Muscle layer of colon (tissue), 2 donors: ENCODE results near the gene RAI1.

Source experiments
- H3K27ac ChIP-seq: one replicate; pipeline ENCODE4 v1.7.0; 2013; ENCODE audit warnings: low read depth, mild to moderate bottlenecking, low read length, moderate library complexity
- H3K27me3 ChIP-seq, 2 donors: one replicate each; pipeline ENCODE4 v1.7.0; 2013; ENCODE audit warnings: low read length in 2 of 2, mild to moderate bottlenecking in 2 of 2; ENCODE audit not compliant: insufficient read depth in 2 of 2, control insufficient read depth in 1 of 2
- H3K36me3 ChIP-seq: one replicate; pipeline ENCODE4 v1.7.0; 2013; ENCODE audit warnings: mild to moderate bottlenecking, low read length; ENCODE audit not compliant: insufficient read depth
- H3K4me1 ChIP-seq: one replicate; pipeline ENCODE4 v1.7.0; 2013; ENCODE audit warnings: mild to moderate bottlenecking, low read length; ENCODE audit not compliant: insufficient read depth
- H3K4me3 ChIP-seq, 2 donors: one replicate each; pipeline ENCODE4 v1.7.0; 2013; ENCODE audit warnings: low read length in 2 of 2, low read depth in 1 of 2, mild to moderate bottlenecking in 1 of 2, moderate library complexity in 1 of 2
- H3K9ac ChIP-seq: one replicate; pipeline ENCODE4 v1.7.0; 2013; ENCODE audit warnings: low read length
- H3K9me3 ChIP-seq: one replicate; pipeline ENCODE4 v1.7.0; 2013; ENCODE audit warnings: mild to moderate bottlenecking, low read length
- donor health status: abdominal sarcoma.
- donor health status: Adenocarcinoma of cecum.

The RAI1 gene

DNA sequence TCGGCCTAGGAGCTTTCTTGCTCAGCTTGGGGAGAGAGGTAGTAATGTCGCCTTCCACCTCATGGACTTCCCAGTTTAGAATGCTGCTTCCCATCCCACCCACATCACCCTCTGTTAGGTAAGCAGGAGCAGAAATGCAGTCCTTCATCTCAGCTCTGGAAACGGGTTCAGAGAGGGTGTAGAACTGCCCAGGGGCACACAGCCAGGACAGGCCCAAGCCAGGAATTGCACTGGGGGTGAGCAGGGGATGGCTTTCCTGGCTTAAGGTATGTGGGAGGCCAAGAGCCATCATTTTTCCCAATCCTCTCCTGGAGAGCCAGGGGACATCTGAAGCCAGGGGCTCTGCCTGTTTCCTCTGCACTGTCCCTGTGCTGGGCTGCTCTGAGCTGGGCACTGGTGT is 33.6 kb downstream of the RAI1 start:
- no peaks in the 10 kb centered on the region for H3K9me3 ChIP-seq
- H3K4me1 ChIP-seq: peaks cover 51% of the 10 kb centered on the region
- H3K27me3 ChIP-seq: no peaks in the 10 kb centered on the region
- peak overlapping the region; percentile 38 for H3K9ac ChIP-seq
- H3K36me3 ChIP-seq: no peaks in the 10 kb centered on the region
- H3K4me3 ChIP-seq: no peak overlapping the region
- H3K27ac ChIP-seq: peak overlapping the region; percentile 59

DNA sequence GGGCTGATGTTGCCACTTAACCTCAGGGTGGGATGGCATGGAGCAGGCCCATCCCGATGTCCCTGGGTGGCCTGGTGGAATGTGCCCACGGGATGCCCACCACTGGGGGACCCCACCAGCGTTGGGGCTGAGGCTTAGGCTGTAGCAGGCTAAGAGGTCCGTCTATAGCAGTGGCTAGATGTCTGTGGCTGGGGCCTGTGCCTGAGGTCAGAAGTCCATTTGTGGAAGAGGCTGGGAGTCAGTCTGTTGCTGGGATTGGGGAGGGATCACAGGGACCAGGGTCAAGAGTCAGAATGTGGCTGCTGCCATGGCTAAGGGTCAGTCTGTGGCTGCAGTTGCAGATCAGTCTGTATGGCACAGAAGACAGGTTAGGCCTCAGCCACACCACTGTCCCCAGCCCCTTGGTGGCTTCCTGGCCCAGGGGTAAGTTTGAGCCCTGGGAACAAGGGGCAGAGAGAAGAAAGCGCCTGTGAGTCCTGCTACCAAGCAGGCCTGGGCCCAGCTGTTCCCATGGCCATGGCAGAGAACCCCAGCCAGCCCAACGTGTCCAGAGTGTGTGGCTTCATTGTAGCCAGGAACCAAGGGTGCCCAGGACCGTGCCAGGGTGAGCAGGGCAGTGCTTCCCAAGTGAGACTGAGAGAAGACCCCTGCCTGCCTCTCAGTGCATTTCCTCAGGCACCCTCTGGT is 35.7 kb downstream of the RAI1 start:
- Histone ChIP-seq H3K27ac (no peak overlapping the region), H3K27me3 (no peaks in the 10 kb centered on the region), H3K9me3 (no peaks in the 10 kb centered on the region), H3K4me3 (no peak overlapping the region), H3K4me1 (peaks cover 38% of the 10 kb centered on the region), H3K9ac (no peak overlapping the region), H3K36me3 (no peaks in the 10 kb centered on the region)

DNA sequence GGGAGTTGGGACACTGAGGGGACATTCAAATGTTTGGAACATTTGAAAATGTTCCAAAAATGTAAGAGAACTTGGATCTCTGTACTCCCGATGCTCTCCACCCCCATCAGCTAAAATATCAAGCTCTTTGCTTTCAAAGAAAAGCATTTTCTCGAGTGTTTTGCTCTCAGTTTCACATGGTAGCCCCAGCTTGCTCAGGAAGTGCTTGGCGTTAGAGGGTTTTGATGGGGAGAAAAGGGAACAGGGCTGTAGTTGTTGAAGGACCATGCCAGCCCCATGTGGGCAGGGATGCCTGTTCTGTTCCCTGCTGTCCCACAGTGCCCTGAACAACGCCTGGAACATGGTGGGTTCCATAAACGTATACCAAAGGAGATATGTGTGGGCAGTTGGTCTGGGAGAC is 37.0 kb downstream of the RAI1 start:
- Histone ChIP-seq H3K4me3 (no peak overlapping the region), H3K9ac (no peak overlapping the region), H3K36me3 (no peaks in the 10 kb centered on the region), H3K27me3 (no peaks in the 10 kb centered on the region), H3K4me1 (peaks cover 27% of the 10 kb centered on the region), H3K27ac (no peak overlapping the region), H3K9me3 (no peaks in the 10 kb centered on the region)

DNA sequence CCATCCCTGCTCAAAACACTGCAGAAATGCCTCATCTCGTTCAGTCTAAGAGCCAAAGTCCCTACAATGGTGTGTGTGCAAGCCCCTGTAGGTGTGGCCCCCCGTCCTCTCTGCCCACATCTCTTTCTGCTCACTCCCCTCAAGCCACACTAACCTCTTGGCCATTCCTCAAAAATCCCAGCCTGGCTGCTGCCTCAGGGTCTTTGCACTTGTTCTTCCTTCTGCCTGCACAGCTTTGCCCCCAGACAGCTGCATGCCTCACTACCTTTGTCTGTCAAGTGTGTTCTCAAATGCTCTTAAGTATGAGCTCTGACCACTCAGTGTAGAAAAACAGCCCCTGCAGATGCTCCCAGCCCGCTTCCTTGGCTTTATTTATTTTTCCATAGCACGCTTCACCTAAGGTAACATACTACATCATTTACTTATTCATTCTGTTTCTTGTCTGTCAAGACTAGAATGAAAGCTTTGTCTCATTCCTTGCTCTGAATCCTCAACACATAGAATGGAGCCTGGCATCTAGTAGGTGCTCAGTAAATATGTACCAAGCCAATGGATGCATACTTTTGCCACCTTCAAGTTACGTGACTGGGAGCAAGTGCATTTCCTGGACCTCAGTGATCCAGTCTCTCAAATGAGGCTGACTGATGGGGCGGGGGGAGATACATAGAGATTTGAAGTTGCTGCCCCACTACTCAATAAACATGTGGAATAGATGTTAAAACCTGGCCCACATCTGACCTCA is 38.1 kb downstream of the RAI1 start:
- Histone ChIP-seq H3K9me3 (no peaks in the 10 kb centered on the region), H3K27me3 (no peaks in the 10 kb centered on the region), H3K9ac (no peak overlapping the region), H3K27ac (no peak overlapping the region), H3K4me3 (no peak overlapping the region), H3K36me3 (no peaks in the 10 kb centered on the region), H3K4me1 (peaks cover 18% of the 10 kb centered on the region)

DNA sequence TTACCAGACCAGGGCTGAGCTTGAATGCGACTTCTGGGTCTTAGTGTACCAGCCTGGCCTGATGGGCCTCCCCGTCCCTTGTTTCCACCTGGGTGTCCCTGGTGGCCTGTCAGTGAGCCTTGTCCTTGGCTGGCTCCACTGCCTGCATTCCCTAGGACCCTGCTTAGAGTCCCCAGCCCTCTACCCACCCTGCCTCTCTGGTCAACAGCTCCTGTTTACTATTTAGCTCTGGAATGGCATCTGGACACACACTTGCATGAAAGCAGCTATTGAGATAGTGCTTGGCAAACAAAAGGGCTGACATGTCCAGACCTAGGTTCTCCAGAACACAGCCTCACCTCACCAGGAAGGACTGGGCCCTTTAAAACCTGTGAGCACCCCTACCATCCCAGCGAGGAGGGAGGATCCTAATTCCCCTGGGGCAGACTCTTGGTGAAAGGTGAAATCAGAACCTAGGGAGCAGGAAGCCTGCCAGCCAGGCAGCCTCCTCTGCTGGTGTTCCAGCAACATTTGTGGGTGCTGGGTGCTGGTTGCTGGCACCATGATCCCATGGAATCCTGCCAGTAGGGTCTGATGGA is 38.8 kb downstream of the RAI1 start:
- H3K9ac ChIP-seq: no peak overlapping the region

DNA sequence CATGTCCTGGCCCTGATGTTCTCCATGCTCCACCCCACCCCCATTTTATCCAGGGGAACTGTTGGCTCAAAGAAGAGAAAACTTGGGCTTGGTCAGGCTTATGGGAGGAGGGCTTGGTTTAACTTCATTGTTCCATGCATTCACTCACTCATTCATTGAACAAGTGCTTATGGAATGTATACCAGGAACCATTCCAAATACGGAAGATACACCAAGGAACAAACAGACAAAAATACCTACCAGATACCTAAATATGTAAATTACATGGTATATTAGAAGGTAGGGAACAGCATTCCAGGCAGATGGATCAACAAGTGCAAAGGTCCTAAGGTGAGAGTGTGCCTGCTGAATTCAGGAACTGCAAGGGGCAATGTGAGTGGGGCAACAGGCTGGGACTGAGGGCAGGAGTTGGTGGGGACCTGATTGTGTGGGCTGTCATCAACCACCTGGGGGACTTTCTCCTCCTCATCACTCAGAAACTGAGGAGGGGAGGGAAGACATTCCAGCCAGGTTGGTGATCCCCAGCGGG is 39.9 kb downstream of the RAI1 start:
- Histone ChIP-seq H3K4me1 (peaks cover 20% of the 10 kb centered on the region), H3K36me3 (no peaks in the 10 kb centered on the region), H3K9me3 (no peaks in the 10 kb centered on the region), H3K4me3 (no peak overlapping the region), H3K27me3 (no peaks in the 10 kb centered on the region), H3K27ac (no peak overlapping the region), H3K9ac (no peak overlapping the region)

More for the DNA sequence above, 38.8 kb downstream of the RAI1 start:
- no peaks in the 10 kb centered on the region for H3K9me3 ChIP-seq
- no peaks in the 10 kb centered on the region for H3K36me3 ChIP-seq
- H3K27me3 ChIP-seq: no peaks in the 10 kb centered on the region
- H3K27ac ChIP-seq: no peak overlapping the region
- H3K4me3 ChIP-seq: no peak overlapping the region
- H3K4me1 ChIP-seq: peaks cover 11% of the 10 kb centered on the region

DNA sequence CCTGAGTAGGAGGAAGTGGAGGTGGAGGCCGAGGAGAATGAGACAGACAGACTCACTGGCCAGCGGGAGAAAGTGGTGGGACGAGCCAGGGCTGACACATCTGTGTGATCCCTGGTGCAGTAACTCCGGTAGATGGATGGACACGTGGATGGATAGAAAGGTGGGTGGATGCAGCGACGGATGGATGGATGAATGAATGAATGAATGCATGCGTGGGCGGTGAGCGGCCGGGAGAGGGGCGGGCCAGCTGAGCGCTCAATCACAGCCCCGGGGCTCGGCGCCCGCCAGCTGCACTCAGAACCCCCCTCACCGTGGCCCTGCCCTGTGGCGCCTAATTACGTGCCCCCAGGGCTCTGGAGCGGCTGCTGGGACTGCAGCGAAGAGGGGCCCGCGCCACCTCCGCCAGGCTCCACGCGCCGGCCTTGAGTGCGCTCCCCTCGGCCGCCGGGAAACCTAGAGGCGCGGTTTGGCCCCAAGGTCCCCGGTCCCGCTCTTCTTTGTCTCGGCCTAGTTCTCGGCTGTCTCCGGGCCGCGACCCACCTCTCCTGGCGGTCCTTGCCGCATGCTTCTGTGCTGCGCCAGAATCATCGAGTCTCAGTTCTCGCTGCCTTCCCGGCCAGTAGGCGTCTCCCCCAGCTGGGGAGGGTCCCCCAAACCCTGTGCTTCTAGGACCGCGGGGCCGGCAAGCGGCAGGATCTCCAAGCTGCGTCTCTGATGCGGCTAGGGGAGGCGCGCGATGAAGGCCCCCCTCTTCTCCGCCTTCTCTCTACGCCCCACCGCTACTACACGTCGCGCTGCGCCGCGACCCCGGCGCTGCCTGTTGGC is 41.0 kb downstream of the RAI1 start:
- Histone ChIP-seq H3K27ac (peak overlapping the region; percentile 83), H3K4me3 (peak overlapping the region; percentile 77 to 83), H3K4me1 (peaks cover 24% of the 10 kb centered on the region), H3K9me3 (no peaks in the 10 kb centered on the region), H3K27me3 (no peaks in the 10 kb centered on the region), H3K9ac (peak overlapping the region; percentile 58), H3K36me3 (no peaks in the 10 kb centered on the region)

DNA sequence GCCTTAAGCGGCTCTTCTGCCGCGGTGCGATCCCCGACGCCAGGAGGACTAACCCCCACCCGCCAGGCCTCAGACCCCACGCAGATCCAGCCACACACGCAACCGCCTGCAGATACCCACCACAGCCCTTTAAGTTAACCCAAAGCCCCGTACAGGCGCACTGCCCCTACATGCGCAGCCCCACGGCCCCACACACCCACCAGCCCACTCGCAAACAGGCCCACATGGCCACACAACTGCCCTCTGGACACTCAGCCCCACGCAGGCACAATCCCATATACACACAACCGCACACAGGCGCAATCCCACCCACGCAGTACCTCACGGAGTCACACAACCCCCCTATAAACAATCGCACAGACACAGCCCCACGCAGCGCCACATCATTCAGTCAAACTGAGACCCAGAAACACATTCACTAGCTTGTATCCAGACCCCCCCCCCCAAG is 41.7 kb downstream of the RAI1 start:
- Histone ChIP-seq H3K4me3 (peak overlapping the region; percentile 77 to 83), H3K27me3 (no peaks in the 10 kb centered on the region), H3K36me3 (no peaks in the 10 kb centered on the region), H3K27ac (peak overlapping the region; percentile 83), H3K4me1 (peaks cover 28% of the 10 kb centered on the region), H3K9ac (peak overlapping the region; percentile 58), H3K9me3 (no peaks in the 10 kb centered on the region)

DNA sequence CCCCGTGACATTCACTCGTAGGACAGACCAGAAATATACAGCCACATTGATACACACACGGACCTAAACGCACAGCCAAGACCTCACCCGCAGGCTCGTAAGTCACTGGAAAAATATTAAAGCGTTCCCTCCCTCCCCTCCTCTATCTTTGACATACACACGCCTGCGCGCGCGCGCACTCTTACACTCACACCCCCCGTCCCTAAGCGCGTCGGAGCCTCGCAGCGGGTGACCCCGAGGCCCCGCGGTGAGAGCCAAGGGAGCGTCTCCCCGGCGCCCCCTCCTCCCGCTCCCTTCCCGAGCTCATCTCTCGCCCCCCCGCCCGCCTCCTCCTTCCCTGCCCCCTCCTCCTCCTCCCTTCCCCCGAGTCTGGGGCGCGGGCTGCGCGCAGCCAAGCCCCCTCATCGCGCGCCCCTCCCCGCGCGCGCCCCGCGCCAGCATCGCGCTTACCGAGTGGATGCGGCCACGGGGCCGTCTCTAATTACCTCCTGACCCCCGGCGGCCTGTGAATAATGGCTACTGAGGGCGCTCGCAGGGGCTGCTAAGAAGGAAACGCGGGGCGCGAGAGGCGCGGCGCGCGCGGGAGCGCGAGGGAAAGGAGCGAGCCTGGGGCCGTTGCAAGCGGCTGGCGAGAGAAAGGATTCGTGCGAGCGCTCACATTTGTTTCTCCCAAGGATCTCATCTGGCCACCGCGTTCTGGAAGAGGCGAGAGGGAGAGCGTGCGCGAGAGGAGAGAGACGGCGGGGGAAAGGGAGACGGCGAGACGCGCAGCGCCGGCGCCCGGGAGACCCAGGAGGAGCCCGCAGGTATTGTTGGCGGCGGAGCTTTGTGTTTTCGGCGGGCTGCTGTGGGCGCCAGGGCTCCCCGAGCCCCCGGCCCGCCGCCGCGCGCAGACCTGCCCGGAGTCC is 42.4 kb downstream of the RAI1 start:
- Histone ChIP-seq H3K36me3 (no peaks in the 10 kb centered on the region), H3K9ac (peak overlapping the region; percentile 58), H3K4me1 (peaks cover 28% of the 10 kb centered on the region), H3K27me3 (no peaks in the 10 kb centered on the region), H3K4me3 (peak overlapping the region; percentile 77 to 83), H3K9me3 (no peaks in the 10 kb centered on the region), H3K27ac (peak overlapping the region; percentile 83)

DNA sequence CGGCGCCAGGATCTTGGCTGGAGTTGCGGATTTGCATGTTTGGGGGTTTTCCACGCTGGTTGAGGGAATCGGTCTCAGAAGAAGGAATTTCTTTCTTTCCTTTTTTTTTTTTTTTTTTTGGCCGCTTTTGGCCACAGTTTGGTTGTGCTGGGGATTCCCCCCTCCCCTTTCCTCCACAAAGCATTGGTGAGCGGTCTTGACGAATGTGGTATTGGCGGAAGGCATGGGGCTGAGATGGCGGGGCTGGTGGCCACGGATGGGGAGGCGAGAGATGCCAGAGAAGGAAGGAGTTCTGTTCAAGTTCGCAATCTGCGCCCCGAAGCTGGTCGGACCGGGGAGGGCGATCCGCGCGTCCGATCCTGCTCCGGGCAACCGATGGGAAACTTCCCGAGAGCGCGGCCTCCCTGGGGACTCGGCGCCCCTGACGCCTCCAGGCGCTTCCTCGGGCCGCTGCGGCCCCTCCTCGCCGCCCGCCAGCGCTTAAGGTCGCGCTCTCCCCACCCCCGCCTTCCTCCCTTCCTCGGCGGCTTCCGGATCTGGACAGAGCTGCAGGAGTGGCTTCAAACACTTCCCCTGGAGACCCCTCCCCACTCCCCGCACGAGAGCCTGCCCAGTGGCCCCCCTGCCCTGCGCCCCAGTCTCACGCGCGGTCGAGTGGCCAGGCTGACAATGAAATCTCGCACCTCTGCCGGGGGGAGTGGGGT is 43.2 kb downstream of the RAI1 start:
- H3K27me3 ChIP-seq: no peaks in the 10 kb centered on the region
- no peak overlapping the region for H3K9ac ChIP-seq
- H3K4me1 ChIP-seq: peaks cover 29% of the 10 kb centered on the region
- peak overlapping the region; percentile 83 for H3K27ac ChIP-seq
- no peaks in the 10 kb centered on the region for H3K36me3 ChIP-seq
- H3K9me3 ChIP-seq: no peaks in the 10 kb centered on the region
- H3K4me3 ChIP-seq: peak overlapping the region; percentile 77 to 83
